Mesenchymal stem cell (in vitro differentiated cells and primary cell): ENCODE measurements around the gene FCGR2B.
"Not testable (repeated sequence)": the region's sequence is repeated elsewhere in the genome, so short reads cannot be mapped to it uniquely, and the experiment has no call there.

Experiments used
- DNase-seq: peaks from one replicate; pipeline ENCODE4 v3.0.0-alpha.2; 2013
- H2AFZ ChIP-seq: one replicate; pipeline ENCODE4 v1.6.1; 2013; ENCODE audit warnings: low read depth, mild to moderate bottlenecking, control low read depth, inconsistent platforms, low read length, moderate library complexity
- H2AK5ac ChIP-seq: 2 replicates; pipeline ENCODE4 v1.6.1; 2013; ENCODE audit warnings: low read length, moderate library complexity, mild to moderate bottlenecking, inconsistent platforms; ENCODE audit not compliant: severe bottlenecking
- H2BK120ac ChIP-seq: one replicate; pipeline ENCODE4 v1.6.1; 2013; ENCODE audit warnings: low read depth, mild to moderate bottlenecking, inconsistent platforms, low read length, moderate library complexity
- H2BK12ac ChIP-seq, 2 experiments: one replicate each; pipeline ENCODE4 v1.6.1; 2013; ENCODE audit warnings: inconsistent platforms in 2 of 2, low read length in 2 of 2, mild to moderate bottlenecking in 2 of 2, moderate library complexity in 2 of 2, control low read depth in 1 of 2
- H2BK15ac ChIP-seq: one replicate; pipeline ENCODE4 v1.6.1; 2013; ENCODE audit warnings: mild to moderate bottlenecking, low read depth, inconsistent platforms; ENCODE audit not compliant: poor library complexity, severe bottlenecking
- H2BK5ac ChIP-seq: 2 replicates; pipeline ENCODE4 v1.6.1; 2013; ENCODE audit warnings: low read depth, mild to moderate bottlenecking, low read length, control low read depth, inconsistent platforms; ENCODE audit not compliant: poor library complexity, severe bottlenecking
- H3K14ac ChIP-seq, 2 experiments: one replicate each; pipeline ENCODE4 v1.6.1; 2013; ENCODE audit warnings: inconsistent platforms in 2 of 2, low read length in 2 of 2, control low read depth in 1 of 2, mild to moderate bottlenecking in 1 of 2, moderate library complexity in 1 of 2
- H3K18ac ChIP-seq, 2 experiments: one replicate each; pipeline ENCODE4 v1.6.1; 2013; ENCODE audit warnings: inconsistent platforms in 2 of 2, low read length in 2 of 2, control low read depth in 1 of 2, low read depth in 1 of 2, mild to moderate bottlenecking in 1 of 2
- H3K23ac ChIP-seq, 2 experiments: one replicate each; pipeline ENCODE4 v1.6.1; 2013; ENCODE audit warnings: inconsistent platforms in 2 of 2, low read length in 2 of 2, mild to moderate bottlenecking in 2 of 2, moderate library complexity in 2 of 2, control low read depth in 1 of 2
- H3K27ac ChIP-seq: 2 replicates; pipeline ENCODE4 v1.5.1; 2013; ENCODE audit warnings: mild to moderate bottlenecking, moderate library complexity, low read length, control low read depth, inconsistent platforms; ENCODE audit not compliant: poor library complexity, severe bottlenecking
- H3K27me3 ChIP-seq, 2 experiments: 2 replicates each; pipeline versions ENCODE4 v1.6.1 to v1.7.0; 2013; ENCODE audit warnings: low read length in 2 of 2, mild to moderate bottlenecking in 2 of 2, moderate library complexity in 2 of 2, control low read depth in 1 of 2, inconsistent platforms in 1 of 2; ENCODE audit not compliant: control insufficient read depth in 1 of 2, insufficient read depth in 1 of 2
- H3K36me3 ChIP-seq, 2 experiments: 2 replicates each; pipeline versions ENCODE4 v1.6.1 to v1.7.0; 2013; ENCODE audit warnings: low read length in 2 of 2, control low read depth in 1 of 2, inconsistent platforms in 1 of 2, low read depth in 1 of 2, mild to moderate bottlenecking in 1 of 2; ENCODE audit not compliant: insufficient read depth in 2 of 2, control insufficient read depth in 1 of 2
- H3K4ac ChIP-seq, 2 experiments: one replicate each; pipeline ENCODE4 v1.6.1; 2013; ENCODE audit warnings: inconsistent platforms in 2 of 2, low read length in 2 of 2, mild to moderate bottlenecking in 2 of 2, moderate library complexity in 2 of 2, control low read depth in 1 of 2, low read depth in 1 of 2
- H3K4me1 ChIP-seq: 2 replicates; pipeline ENCODE4 v1.6.1; 2013; ENCODE audit warnings: low read depth, low read length, control low read depth; ENCODE audit not compliant: control insufficient read depth, insufficient read depth
- H3K4me2 ChIP-seq: 2 replicates; pipeline ENCODE4 v1.6.1; 2013; ENCODE audit warnings: low read length, mild to moderate bottlenecking, inconsistent platforms; ENCODE audit not compliant: poor library complexity, severe bottlenecking
- H3K4me3 ChIP-seq, 2 experiments: 2 replicates each; pipeline versions ENCODE4 v1.5.1 to v1.7.0; 2013; ENCODE audit warnings: low read length in 2 of 2, mild to moderate bottlenecking in 2 of 2, control low read depth in 1 of 2, low read depth in 1 of 2; ENCODE audit not compliant: insufficient read depth in 1 of 2
- H3K79me1 ChIP-seq: replicated peaks from 2 replicates; pipeline ENCODE4 v1.6.1; 2013; ENCODE audit warnings: mild to moderate bottlenecking, control low read depth, low read length, inconsistent platforms; ENCODE audit not compliant: poor library complexity, severe bottlenecking
- H3K9ac ChIP-seq: 2 replicates; pipeline ENCODE4 v1.7.0; 2013; ENCODE audit warnings: mild to moderate bottlenecking, low read length, moderate library complexity
- H3K9me3 ChIP-seq: 2 replicates; pipeline ENCODE4 v1.7.0; 2013; ENCODE audit warnings: mild to moderate bottlenecking, low read length; ENCODE audit not compliant: control insufficient read depth
- H4K8ac ChIP-seq: one replicate; pipeline ENCODE4 v1.6.1; 2013; ENCODE audit warnings: inconsistent platforms, mild to moderate bottlenecking, low read length, moderate library complexity
- H4K91ac ChIP-seq: one replicate; pipeline ENCODE4 v1.6.1; 2013; ENCODE audit warnings: mild to moderate bottlenecking, low read length, inconsistent platforms
- WGBS: methylation state at CpG from one replicate; pipeline ENCODE4 v1.1.7; 2013; ENCODE audit warnings: mixed read lengths; 5-methylcytosine and 5-hydroxymethylcytosine counted together

Gene FCGR2B

GRCh38 chr1:161626445-161627146, 36.3 kb upstream of the FCGR2B start:
- H3K36me3 ChIP-seq, H2BK15ac ChIP-seq, H4K8ac ChIP-seq, H2BK120ac ChIP-seq, H3K4ac ChIP-seq, H2AK5ac ChIP-seq, H3K9me3 ChIP-seq, H3K4me2 ChIP-seq, H2BK12ac ChIP-seq, H3K14ac ChIP-seq, H2AFZ ChIP-seq, H3K27ac ChIP-seq, H3K27me3 ChIP-seq, H2BK5ac ChIP-seq, H4K91ac ChIP-seq, H3K23ac ChIP-seq, H3K4me1 ChIP-seq, DNase-seq, H3K4me3 ChIP-seq, H3K18ac ChIP-seq, H3K9ac ChIP-seq, H3K79me1 ChIP-seq: not testable (repeated sequence)
- 90% methylated on average over 8 of the region's 10 CpGs for WGBS

DNA sequence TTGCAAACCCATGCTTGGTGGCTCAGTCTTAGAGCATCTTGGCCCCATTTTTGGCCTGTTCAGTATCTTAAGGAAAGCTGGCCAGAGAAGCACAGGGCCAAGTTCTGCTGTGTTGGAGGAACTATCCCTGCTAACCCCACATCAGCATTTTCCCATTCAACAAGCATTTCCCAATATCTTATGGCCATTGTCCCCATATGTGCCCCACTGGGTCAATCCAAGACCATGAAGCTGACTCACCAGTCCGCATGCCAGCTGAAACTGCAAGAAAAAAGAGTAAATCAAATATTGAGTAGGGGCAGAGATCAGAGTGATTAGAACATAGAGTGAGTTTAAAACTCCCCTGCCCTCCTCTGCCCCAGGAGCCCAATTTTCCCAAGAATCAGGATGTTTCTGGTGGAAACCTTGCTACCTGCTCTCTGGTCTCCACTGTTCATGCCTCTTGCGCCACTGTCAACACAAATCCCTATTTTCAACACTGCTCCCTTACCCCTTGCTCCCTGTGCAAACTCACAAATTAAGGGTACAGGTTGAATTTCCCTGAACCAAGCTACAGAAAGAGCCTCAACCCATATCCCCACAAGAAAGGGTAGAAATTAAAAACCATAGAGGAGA, 32.7 kb upstream of the FCGR2B start:
- not testable (repeated sequence) for H2BK15ac ChIP-seq, H4K91ac ChIP-seq, H3K14ac ChIP-seq, H2AFZ ChIP-seq, H3K4me2 ChIP-seq, H3K27me3 ChIP-seq, H2BK12ac ChIP-seq, H4K8ac ChIP-seq, H3K36me3 ChIP-seq, H3K9ac ChIP-seq, H2BK120ac ChIP-seq, DNase-seq, H3K27ac ChIP-seq, H3K4me3 ChIP-seq, H2AK5ac ChIP-seq, H2BK5ac ChIP-seq, H3K4ac ChIP-seq, H3K23ac ChIP-seq, H3K18ac ChIP-seq, H3K79me1 ChIP-seq, H3K4me1 ChIP-seq, H3K9me3 ChIP-seq
- WGBS, result no CpG with 5 or more reads among the region's 2 CpGs

GRCh38 chr1:161631076-161631475, 31.9 kb upstream of the FCGR2B start, which contains the start of gene FCGR3B:
TSS of gene FCGR3B (minus strand) at chr1:161631176. CDS start at chr1:161631094, 82 bp downstream.
- H3K9ac ChIP-seq, result no peak within 1 kb of the TSS
- no peaks in the 10 kb centered on the region for H3K9me3 ChIP-seq
- no peak within 1 kb of the TSS for H4K91ac ChIP-seq
- WGBS, result 95% methylated on average over 2 of the region's 4 CpGs
- no peak within 1 kb of the TSS for H3K4ac ChIP-seq
- H3K36me3 ChIP-seq, result no peaks in the 10 kb centered on the region
- no peaks in the 10 kb centered on the region for H3K27me3 ChIP-seq
- H3K14ac ChIP-seq, result no peak within 1 kb of the TSS
- no peak within 1 kb of the TSS for H2BK5ac ChIP-seq
- H4K8ac ChIP-seq, result no peak within 1 kb of the TSS
- no peak for DNase-seq
- H3K18ac ChIP-seq, result no peak within 1 kb of the TSS
- H3K23ac ChIP-seq, result no peak within 1 kb of the TSS
- H3K4me2 ChIP-seq, result no peak within 1 kb of the TSS
- H3K4me1 ChIP-seq, result no peaks in the 10 kb centered on the region
- no peak within 1 kb of the TSS for H2AFZ ChIP-seq
- H3K27ac ChIP-seq, result no peak within 1 kb of the TSS
- no peak within 1 kb of the TSS for H2BK120ac ChIP-seq
- no peak within 1 kb of the TSS for H3K4me3 ChIP-seq
- no peaks in the 10 kb centered on the region for H3K79me1 ChIP-seq
- no peak within 1 kb of the TSS for H2BK12ac ChIP-seq
- no peak within 1 kb of the TSS for H2BK15ac ChIP-seq
- no peak within 1 kb of the TSS for H2AK5ac ChIP-seq

GRCh38 chr1:161634993-161635392, 27.9 kb upstream of the FCGR2B start:
- not testable (repeated sequence) for H3K36me3 ChIP-seq, H2BK12ac ChIP-seq, H2BK120ac ChIP-seq, H3K9ac ChIP-seq, H3K9me3 ChIP-seq, H3K4me3 ChIP-seq, H2AK5ac ChIP-seq, H3K4ac ChIP-seq, H3K4me2 ChIP-seq, H3K27me3 ChIP-seq, H3K14ac ChIP-seq, H4K91ac ChIP-seq, H3K23ac ChIP-seq, H2AFZ ChIP-seq, H3K18ac ChIP-seq, H4K8ac ChIP-seq, H3K4me1 ChIP-seq, H2BK15ac ChIP-seq, H2BK5ac ChIP-seq, DNase-seq, H3K27ac ChIP-seq, H3K79me1 ChIP-seq
- WGBS, result no CpG with 5 or more reads among the region's 2 CpGs
